GM19238 (cell line): ENCODE data around the gene TTC9C.
A peak's percentile ranks its signal among the peaks of the same experiment; 100 is the strongest.
"Not testable (repeated sequence)": the region's sequence is repeated elsewhere in the genome, so short reads cannot be mapped to it uniquely, and the experiment has no call there.

Experiments used
- DNase-seq: peaks from one replicate; pipeline ENCODE4 v3.0.0; 2011; ENCODE audit warnings: low spot score; ENCODE audit not compliant: insufficient read length

TTC9C gene

DNA sequence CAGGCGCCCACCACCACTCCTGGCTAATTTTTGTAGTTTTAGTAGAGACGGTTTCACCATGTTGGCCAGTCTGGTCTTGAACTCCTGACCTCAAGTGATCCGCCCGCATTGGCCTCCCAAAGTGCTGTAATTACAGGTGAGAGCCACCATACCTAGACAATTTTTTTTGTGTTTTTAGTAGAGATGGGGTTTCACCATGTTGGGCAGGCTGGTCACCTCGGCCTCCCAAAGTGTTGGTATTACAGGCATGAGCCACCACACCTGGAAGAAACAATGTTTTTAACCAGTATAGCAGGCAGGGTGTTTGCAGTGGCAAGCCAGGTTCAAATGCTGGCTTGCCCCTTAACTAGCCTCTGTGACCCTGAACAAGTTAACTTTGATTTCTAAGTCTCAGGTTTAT lies 21.6 kb downstream of the TTC9C start:
- DNase-seq = not testable (repeated sequence)

DNA sequence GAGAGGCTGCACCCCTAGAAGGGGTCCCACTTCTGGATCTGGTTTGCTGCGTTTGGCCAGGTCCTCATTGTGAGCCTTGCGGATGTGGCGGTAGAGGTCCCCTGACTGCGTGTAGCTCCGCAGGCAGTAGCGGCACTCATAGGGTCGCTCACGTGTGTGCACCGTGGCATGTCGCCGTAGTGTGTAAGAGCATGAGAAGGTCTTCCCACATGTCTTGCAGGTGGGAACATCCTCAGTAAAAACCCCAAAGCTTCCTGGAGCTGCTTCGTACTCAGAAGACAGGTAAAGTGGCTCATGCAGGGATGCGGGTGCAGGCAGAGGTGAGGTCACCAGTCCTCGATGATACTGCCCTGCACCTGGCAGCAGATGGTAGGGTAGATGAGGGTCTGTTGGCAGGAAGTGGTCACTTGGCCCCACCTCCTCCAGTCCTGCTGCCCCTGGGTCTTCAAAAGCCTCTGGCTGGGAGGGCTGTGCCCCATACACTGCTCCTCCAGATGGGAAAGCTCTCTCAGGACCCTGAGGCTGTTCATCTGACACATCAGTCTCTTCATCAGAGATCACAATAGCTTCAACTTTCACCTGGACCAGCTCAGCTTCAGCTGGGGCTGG lies 24.0 kb downstream of the TTC9C start:
- DNase-seq = no peak

DNA sequence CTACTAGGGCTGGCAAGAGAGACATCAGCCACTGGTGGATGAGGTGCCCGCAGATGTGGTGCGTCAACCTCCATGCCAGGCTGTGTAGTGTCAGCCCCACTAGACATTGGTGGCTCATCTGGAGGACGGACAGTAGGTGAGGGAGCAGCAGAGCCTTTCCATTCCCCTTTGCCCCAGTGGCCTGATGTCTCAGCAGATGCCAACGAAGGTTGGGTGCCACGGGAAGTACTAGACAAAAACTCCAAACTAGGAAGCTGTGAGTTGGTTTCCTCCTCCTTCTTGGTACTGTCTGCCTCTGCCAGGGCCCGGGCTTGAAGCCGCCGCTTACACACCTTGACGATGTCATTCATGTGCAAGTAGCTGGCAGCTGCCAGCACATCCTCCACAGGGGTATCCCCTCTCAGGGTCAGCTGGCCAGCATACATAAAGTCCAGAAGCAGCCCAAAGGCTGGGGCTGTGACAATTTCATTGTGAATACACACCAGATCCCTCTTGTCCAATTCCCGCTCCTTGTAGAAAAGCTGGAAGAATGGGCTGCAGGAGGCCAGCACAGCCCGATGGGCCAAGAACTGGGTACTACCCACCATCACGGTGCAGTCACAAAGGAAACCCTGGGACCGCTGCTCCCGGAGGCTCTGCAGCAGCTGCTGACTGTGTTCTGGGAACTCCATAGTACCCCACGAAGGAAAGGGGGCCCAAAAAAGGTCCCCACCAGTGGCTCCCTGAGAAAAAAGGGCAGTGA lies 24.9 kb downstream of the TTC9C start:
- DNase-seq = no peak

DNA sequence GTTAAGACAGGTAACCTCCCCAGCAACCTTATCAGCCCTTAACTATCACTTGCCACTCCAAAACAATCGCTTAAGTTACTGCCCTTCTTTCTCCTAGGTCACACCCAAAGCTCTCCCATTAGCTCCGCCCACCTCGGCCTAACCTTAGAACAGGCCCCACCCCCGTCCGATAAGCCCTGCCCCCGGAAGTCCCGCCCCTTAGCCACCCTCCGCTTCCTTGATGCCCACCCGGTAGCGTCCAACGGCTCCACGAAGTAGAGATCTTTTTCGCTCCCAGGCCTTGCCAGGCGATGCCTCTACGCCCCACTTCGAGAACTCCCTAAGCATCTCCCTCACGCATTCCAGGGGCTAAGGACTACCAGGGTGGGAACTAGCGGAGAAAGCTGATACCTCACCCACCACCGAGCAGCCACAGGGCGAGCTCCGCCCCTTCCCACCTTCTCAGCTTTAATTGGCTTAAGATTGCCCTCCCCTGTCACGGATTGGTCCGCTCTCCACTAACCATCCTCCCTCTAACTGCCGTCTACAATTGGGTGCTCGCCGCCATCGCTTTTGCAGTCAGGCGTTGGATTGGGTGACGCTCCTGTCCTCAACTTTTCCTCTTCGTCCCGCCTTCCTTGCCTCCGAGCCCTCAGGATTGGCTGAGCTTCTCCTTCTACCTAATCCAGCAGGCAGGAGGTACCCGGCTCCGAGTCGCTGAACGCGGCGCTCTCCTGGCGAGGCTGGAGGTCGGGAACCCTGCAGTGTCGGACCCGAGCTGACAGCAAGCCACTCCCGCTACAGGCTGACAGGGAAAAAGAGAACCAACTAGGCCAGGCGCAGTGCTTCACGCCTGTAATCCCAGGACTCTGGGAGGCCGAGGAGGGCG lies 25.7 kb downstream of the TTC9C start, which contains the start of gene ZBTB3:
Gene ZBTB3, minus strand, starts transcription at position 425 of the 868 bp plus-strand sequence. CDS start 496 bp downstream, outside the sequence.
- peak; percentile 90 for DNase-seq

DNA sequence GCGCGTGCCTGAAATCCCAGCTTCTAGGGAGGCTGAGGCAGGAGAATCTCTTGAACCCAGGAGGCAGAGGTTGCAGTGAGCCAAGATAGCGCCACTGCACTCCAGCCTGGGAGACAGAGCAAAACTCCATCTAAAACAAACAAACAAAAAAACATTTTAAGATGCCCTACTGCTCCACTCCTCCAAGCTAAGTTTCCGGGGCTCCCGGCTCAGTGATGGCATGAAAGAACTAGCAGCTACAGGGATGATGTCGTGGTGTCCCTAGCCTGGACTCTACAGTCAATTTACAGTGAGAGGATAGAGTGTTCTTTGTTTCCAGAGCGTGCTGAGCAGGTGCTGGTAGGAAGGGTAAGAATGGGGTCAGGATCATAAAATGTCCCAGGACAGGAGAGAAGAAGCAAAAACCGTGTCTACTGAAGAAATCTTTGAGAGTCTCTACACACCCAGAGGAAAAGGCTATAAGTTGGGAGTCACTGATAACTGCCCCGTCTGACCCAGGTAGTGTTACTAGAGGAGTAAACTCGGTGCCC lies 26.9 kb downstream of the TTC9C start:
- no peak for DNase-seq

DNA sequence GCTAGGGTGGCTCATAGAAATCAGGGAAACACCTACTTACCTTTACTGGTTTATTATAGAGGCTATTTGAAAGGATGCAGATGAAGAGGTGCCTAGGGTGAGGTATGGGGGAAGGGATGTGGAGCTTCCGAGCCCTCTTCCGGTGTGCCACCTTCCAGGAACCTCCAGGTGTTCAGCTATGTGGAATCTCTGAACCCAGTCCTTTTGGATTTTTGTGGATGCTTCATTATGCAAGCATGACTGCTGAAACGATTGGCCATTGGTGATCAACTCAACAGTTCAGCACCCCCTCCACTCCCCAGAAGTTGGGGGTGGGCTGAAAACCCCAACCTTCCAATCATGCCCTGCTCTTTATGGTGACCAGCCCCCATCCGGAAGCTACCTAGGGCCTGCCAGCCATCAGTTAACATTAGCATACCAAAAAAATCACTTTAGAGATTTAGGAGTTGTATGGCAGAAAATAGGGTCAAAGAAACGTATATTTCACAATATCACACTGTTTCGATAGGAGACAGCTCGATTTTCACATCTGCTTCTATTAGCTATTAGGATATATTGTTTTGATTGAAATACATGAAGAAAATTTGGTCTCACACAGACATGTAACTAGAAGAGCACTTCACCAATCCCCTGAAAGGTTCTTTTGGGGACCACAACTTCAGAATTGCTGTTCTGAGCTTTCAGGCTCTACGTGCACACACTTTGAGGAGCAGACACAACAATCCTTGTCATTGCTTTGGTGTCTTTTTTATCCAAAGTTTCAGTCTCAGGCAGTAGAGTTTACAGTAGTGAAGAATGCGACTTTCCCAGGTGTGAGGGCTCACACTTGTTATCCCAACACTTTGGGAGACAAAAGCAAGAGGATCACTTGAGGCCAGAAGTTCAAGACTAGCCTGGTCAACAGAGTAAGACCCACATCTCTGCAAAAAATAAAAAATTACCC lies 29.8 kb downstream of the TTC9C start:
- DNase-seq = no peak

DNA sequence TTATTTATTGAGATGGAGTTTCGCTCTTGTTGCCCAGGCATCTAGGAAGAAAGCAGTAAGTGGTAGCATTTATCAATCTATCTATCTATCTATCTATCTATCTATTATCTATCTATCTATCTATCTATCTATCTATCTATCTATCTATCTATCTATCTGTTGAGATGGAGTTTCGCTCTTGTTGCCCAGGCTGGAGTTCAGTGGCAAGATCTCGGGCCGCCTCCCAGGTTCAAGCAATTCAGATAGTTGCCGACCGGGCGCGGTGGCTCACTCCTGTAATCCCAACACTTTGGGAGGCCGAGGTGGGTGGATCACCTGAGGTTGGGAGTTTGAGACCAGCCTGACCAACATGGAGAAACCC lies 32.6 kb downstream of the TTC9C start:
- not testable (repeated sequence) for DNase-seq

DNA sequence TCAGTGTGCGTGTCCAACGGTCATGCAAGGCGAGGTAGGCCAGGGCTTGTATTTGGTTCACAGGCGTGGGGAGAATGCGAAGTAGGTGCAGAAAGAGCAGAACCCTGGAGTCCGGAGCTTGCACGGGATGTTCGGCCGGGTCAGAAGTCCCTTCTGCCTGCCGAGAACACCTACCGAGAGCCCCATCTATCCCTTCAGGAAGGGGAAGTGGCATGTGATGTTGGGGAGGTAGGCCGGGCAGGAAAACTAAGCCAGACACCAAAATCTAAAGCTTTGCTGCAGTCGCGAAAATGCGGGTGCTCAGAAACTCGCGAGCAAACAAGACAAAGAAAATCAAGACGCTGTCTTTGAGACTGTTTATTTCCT lies 42.5 kb downstream of the TTC9C start:
- DNase-seq = no peak

DNA sequence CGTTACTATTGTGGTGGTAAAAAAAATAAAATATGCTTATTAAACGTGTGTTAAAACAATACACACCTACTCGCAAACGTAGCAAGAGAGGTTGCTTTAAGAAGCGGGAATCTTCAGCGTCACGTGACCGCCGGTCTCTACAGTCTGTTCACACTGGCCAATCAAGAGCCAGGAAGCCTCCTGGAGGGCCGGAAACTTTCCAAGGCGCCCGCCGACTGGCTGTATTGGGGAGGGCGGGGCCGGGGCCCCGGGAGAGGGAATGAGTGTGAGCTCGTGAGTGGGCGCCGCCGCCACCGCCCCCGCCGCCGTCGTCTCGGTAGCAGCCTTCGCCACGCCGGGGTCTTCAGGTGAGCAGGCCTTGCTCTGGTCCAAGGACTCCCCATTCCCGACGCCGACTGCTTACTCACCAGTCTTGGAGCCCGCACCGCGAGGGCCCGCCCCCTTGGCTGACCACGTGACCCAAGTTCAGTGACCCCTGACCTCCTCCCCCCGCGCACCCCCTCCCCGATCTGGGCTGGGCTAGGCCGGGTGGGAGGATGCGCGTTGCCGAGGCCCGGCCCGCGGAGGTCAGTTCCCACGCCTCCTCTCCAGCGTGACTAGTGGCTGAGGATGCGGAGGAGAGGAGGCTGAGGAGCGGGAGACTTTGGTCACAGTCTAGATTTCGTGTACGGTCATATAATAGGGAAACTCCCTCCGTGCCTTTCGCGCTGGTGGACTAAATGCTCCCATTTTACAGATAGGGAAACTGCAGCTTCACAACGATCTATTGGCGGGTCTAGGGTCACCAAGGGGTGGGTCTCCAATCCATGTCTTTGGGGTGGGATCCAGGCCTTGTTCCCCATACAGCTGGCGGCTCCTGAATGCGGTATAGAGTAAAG lies 43.1 kb downstream of the TTC9C start, which contains the start of gene TAF6L:
Gene TAF6L, plus strand, starts transcription at position 253 of the 878 bp plus-strand sequence. CDS start 4,388 bp downstream, outside the sequence.
- peak; percentile 88 for DNase-seq

DNA sequence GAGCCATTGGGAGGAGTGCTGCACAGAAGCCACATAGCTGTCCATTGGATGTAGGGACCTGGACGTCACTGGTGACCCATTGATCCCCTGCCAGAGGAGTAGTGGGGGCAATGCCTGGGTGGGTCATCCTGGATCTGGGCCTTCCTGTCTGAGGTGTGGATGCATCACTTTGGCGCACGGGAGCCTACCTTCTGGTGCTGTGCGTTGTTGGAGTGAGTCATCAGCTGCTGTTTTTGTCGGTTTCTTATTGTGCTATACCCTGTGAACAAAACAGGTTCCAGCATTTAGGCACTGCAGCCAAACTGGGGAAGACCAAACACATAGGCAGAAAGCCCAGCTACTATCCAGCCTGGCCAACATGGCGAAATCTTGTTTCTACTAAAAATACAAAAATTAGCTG lies 46.1 kb downstream of the TTC9C start:
- no peak for DNase-seq

DNA sequence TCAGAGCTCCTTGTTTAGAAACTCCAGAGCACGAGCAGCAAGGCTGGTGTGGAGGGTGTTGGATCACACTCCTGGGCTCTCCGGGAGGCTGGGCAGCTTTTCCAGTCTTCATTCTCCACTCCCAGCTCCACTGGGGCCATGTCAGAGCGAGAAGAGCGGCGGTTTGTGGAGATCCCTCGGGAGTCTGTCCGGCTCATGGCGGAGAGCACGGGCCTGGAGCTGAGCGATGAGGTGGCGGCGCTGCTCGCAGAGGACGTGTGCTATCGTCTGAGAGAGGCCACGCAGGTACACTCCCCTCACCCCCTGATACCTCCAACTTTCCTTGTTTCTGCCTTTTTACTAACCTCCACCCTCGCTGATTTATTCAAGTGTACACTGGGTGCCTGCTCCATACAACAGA lies 47.4 kb downstream of the TTC9C start:
- DNase-seq = no peak

DNA sequence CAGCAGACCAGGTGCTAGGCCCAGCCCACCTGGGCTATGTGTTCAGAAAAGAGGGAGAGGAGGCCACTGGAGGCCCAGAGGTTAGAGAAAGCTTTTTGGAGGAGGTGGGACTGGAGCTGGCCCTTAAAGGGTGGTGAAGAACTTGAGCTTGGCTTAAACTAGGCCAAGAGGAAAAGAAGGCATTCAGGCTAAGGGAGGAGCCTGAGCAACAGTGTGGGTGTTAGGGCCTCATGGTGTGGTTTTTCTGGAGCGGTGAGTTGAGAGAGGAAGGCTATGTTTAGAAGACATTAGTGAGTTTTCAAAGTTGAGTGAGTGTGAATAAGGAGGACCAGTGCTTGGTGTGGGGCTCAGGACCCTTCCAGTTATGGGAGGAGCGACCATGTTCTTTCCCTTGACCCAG lies 49.1 kb downstream of the TTC9C start:
- DNase-seq = no peak

DNA sequence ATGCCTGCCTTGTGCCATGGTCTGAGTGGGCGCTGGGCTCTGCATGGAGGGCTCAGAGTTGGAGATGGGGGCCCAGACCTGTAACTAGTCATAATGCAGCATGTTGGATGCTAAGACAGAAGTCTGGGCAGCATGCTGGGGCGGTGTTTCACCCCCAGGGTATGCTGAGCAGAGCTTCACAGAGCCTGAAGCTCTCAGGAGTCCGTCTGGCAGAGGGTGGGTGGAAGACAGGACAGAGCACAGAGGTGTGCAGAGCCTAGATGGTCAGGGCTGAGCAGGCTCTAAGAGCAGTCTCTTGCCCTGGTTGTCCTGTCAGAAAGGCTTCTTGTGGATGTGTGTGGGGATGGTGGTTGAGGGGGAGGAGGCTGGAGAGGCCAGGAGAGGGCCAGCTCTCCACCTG lies 50.2 kb downstream of the TTC9C start:
- no peak for DNase-seq

DNA sequence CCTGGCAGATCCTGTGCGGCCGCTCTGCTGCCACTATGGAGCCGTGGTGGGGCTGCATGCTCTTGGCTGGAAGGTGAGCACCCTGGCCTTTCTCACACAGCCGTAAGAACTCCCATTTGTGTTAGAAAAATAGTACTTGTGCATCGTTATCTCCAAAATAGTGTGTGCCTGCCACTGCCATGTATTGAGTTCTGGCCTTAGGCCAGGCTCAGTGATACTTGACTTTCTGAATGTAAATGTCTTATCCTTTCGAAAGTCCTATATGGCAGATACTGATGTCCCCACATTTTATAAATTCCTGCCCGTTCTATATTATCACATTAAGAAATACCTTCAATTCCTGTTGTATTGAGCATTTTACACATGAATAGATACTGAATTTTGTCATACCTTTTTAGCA lies 54.5 kb downstream of the TTC9C start:
- DNase-seq = no peak

DNA sequence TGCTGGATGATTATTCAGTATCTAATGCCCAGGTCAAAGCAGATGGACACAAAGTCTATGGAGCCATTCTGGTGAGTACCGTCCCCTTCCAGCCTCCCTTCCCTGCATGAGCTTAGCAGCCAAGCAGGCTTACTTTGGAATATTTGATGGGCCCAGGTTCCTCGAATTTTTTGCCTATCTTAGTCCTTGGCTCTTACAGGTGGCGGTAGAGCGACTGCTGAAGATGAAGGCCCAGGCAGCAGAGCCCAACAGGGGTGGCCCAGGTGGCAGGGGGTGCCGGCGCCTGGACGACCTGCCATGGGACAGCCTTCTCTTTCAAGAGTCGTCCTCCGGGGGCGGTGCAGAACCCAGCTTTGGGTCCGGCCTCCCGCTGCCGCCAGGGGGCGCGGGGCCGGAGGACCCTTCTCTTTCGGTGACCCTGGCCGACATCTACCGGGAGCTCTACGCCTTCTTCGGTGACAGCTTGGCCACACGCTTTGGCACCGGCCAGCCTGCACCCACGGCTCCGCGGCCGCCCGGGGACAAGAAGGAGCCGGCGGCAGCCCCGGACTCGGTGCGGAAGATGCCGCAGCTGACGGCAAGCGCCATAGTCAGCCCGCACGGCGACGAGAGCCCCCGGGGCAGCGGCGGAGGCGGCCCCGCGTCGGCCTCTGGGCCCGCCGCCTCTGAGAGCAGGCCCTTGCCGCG lies 58.2 kb downstream of the TTC9C start:
- DNase-seq = peak; percentile 90

DNA sequence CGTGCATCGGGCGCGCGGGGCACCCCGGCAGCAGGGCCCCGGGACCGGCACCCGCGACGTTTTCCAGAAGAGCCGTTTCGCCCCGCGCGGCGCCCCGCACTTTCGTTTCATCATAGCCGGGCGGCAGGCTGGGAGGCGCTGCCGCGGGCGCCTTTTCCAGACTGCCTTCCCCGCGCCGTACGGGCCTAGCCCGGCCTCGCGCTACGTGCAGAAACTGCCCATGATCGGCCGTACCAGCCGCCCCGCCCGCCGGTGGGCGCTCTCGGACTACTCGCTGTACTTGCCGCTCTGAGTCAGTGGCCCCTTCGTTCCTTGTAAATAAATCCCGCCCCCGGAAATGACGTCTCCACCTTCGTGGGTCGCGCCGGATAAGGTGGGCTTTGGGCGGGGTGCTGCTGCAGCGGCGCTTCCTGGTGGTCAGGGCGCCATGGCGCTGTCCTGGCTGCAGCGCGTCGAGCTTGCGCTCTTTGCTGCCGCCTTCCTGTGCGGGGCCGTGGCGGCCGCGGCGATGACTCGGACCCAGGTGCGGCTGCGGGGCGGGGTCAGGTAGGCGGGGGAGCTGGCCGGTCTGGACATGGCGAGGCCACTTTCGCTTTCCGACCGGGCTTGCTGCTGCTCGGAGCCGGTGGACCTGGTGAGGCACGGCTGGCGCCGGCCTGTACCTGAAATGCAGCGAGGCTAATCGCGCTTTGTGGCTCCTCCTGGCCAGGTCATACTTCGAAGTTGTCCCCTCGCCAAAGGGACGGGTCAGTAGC lies 58.9 kb downstream of the TTC9C start, which contains the start of gene TMEM179B:
Gene TMEM179B, plus strand, starts transcription at position 398 of the 755 bp plus-strand sequence. Its CDS starts 30 bp downstream, at position 428.
- peak; percentile 93 for DNase-seq
